GM12891 (cell line): ENCODE measurements around the gene EIF2A.

ENCODE experiments used
- POLR2A ChIP-seq: IDR thresholded peaks from 2 replicates; pipeline ENCODE4 v1.6.1; 2011; ENCODE audit warnings: low read depth, low read length, control low read depth
- POLR2AphosphoS5 ChIP-seq: IDR thresholded peaks from 2 replicates; pipeline ENCODE4 v1.6.1; 2011; ENCODE audit warnings: low read depth, low read length, control low read depth
- POU2F2 ChIP-seq: IDR thresholded peaks from 2 replicates; pipeline ENCODE4 v1.6.1; 2011; ENCODE audit warnings: low read depth, mild to moderate bottlenecking, control low read depth, low read length, moderate library complexity
- TAF1 ChIP-seq: IDR thresholded peaks from 2 replicates; pipeline ENCODE4 v1.6.1; 2011; ENCODE audit warnings: low read depth, low read length, control low read depth

DNA sequence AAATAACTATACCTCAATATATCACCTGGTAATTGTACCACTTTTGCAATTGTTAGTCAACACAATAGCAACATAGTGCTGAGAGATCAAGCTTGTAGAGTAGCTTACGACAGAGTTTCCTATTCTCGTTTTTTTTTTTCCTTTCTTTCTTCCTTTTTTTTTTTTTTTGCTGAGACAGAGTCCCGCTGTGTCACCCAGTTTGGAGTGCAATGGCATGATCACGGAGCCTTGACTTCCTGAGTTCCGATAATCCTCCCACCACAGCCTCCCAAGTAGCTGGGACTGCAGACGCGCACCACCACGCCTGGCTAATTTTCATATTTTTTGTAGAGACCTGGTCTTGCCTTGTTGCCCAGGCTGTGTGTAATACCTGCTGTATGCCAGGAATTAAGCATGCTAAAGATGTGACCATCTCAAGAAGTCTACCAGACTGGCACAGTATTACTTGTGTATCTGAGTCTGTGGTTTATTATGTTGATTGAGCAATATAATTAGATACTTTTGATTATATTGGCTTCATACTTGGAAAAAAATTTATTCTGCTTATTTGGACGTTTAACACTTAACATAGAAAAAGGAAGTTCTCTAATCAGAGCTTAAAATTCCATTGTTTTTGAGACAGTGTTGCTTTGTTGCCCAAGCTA, 59.5 kb downstream of the EIF2A start:
- no peak for TF ChIP-seq POLR2A
- no peak for TF ChIP-seq TAF1
- TF ChIP-seq POLR2AphosphoS5, result no peak
- TF ChIP-seq POU2F2, result no peak
